ENCODE measurements around the gene GPATCH8. TPM values are rescaled to one million over a fixed set of nuclear protein-coding genes. Genes with fewer than 3 reads are reported as not detected.
"Not testable (repeated sequence)": the region's sequence is repeated elsewhere in the genome, so short reads cannot be mapped to it uniquely, and the experiment has no call there.

Gene GPATCH8
- total RNA-seq, 1 donor from 2014 or later = 21.6 TPM

DNA sequence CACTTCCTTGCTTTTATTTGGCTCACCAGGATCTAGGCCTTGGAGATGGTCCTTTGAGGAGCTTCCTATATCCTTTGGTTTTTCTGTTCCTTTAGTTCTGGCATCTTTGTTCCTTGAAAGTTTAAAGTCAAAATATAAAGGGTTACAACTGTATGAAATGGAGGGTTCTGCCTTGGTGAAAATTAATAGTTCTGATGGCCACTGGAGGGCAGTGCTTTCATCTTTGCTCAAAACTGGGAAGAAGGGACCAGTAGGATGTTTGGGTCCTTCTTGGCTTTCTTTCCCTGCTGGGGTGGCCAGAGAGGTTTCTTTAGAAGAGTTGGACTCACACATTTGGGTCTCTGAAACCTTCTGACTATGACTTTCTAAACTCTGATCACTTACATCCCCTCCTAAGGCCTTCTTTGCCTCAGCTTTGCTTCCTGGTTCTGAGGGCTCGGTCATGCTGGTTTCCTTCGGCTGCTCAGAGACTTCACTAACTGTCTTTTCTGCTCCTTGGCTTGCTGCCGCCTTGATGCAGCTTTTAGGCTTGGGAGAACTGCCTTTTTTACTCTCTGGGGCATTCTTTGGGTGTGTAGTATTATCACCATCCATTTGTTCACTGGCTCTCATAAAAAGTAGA is 102.9 kb downstream of the GPATCH8 start:
- DNase-seq (ENCODE audit: low spot score in 2 of 2) (no peak), FAIRE-seq (no peak)

DNA sequence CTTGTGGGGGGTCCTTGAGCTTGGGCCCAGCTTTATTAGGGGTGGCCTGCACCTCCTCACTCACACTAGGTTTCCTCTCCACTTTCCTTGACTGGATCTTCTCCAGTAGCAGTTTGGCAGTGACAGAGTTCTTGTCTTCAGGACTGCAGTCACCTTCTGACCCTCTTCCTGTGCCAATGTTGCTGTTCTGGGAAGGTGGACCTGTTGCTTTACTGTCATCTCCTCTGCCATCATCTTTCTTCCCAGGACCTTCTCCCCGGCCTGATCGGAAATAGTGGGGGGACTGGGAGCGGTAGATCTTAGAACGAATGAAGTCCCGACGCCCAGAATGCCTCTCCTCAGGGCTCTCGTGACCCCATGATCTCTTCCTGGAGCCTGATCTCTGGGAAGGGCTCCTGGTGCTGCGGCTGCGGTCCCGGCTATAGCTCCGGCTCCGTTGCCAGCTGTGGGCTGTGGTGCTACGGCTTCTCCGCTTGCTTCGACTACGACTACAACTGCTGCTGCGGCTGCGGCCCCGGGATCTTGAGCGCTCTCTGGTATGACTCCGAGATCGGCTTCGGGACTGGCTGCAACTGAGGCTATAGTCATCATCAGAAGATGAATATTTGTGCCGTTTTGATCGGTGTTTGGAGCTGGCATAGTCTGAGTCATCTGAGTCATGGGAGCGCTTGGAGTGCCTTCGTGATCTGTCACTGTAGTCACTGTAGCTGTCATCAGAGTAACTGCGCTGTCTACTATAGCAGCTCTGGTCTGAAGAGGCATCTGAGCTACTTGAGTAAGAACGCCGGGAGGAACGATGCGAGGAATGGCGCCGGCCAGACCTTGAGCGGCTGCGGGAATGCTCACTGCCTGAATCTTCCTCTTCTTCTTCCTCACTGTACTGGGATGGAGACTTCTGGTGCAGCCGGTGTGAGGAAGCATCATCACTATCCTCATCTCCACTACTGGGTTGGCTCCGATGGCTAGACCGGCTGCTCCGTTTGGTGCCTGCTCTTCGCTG is 104.2 kb downstream of the GPATCH8 start:
- no peak for FAIRE-seq
- DNase-seq (ENCODE audit: low spot score in 2 of 2) = no peak

DNA sequence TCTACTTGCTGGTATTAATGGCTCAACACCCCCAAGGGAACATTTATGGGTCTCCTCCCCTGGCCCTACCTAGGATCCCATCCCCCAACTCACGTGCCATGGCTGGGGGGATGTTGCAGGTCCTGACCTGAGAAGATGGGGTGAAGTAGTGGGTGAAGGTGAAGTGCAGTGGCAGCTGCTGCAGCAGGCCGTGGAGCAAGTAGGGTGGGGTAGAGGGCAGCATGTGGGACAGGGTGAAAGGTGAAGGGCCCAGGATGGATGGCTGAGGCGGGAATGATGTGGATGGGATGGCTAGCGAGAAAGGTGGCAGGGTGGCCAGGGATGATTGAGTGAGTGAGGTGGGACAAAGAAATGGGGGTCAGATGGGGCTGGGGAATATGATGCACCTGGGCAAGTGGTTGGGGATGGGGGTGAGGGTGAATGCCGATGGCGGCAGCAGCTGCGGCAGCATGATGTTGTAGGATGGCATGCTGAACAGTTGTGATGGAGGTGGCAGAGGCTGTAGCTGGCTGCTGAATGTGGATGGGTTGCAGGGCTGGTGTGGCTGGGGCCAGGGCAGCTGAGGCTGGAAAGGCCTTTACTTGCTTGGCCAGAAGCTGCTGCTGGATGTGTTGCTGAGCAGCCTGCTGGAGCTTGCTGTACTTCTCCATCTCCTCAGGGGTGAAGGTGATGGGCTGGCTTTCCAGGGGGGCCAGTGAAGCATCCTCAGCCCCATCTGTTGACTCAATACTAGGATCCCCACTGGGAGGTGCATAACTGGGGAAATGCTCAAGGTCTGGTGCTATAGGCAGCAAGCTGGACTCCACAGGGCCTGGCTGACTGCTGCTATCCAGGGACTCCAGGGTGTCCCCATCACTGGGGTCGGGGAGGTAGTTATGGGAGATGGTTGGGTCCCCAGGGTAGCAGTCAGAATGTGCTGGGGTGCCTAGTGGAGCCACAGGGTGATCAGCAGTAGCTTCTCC is 105.4 kb downstream of the GPATCH8 start:
- no peak for FAIRE-seq
- no peak for DNase-seq (ENCODE audit: low spot score in 2 of 2)

DNA sequence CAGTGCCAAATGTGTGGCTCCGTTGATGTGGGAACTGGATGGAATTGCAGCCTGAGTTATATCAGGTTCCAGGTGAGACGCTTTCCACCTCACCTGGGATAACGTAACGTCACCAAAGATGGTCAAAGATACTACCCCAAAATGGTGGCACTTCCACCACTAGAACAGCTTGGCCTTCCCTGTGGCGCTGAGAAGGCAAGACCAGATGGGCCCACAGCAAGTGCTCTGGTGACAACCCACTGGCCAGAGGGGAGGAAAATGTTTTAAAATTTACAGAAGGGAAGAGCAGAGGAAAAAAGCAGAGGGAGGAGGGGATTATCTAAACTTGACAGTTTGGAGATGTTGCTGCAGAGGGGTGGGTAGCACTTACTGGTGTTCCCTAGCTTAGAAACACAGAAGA is 106.3 kb downstream of the GPATCH8 start:
- no peak for FAIRE-seq

DNA sequence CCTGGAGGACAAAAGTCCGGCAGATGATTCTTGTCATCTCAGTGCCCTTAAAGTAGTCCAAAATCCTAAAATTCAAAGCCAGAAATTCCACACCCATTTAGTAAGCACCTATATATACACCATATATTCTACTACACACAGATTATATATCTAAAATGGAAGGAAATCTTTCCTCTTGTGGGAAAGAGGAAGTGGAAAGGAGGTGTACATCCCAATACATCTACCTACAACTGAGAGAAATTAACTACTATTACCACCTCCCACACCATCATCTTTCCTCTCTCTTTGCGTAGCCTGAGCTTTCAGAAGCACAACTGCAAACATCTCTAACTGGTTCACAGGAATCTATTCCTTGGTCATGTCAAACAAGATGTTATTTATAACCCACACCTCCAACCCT is 108.4 kb downstream of the GPATCH8 start:
- DNase-seq (ENCODE audit: low spot score in 2 of 2) (no peak), FAIRE-seq (no peak)

More for the DNA sequence above, 106.3 kb downstream of the GPATCH8 start:
- DNase-seq (ENCODE audit: low spot score in 2 of 2) = no peak

DNA sequence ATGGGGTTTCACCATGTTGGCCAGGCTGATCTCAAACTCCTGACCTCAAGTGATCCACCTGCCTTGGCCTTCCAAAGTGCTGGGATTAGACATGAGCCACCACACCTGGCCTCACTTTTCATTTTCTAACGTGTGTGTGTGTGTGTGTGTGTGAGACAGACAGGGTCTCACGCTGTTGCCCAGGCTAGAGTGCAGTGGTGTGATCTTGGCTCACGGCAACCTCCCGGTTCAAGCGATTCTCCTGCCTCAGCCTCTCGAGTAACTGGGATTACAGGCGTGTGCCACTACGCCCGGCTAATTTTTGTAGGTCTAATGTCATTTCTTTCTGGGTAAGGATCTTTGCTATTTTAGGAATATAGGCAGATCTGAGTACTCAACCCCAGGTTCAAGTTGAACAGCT is 109.1 kb downstream of the GPATCH8 start:
- FAIRE-seq; DNase-seq (ENCODE audit: low spot score in 2 of 2): not testable (repeated sequence)

DNA sequence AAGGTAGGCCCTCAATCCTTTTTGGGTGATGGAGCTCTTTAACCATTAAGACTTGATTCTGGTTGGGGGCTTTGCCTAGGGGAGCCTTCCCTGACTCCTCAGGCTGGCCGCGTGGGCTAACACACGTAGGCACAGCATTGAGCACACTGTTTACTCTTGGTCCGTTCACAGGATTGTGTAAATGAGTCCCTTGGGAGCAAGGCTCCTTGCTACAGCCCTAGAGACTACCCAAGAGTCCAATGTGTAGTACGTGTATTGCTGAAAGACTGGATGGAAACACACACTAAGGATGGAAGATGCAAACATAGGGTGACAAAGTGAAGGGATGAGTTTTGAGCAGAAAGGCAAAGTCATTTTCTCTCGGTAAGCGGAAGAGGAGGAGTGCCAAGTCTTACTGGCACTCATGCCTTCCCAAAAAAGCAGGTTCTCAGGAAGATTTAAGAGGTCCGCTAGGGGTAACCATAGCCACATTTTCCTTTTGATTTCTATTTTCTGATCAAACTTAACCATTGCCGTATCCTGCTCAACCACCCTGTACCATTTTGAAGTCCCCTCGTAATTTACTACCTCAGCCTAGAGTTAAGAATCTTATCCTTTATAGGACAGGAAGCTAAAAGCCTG is 112.8 kb downstream of the GPATCH8 start:
- DNase-seq (ENCODE audit: low spot score in 2 of 2) (no peak), FAIRE-seq (no peak)

DNA sequence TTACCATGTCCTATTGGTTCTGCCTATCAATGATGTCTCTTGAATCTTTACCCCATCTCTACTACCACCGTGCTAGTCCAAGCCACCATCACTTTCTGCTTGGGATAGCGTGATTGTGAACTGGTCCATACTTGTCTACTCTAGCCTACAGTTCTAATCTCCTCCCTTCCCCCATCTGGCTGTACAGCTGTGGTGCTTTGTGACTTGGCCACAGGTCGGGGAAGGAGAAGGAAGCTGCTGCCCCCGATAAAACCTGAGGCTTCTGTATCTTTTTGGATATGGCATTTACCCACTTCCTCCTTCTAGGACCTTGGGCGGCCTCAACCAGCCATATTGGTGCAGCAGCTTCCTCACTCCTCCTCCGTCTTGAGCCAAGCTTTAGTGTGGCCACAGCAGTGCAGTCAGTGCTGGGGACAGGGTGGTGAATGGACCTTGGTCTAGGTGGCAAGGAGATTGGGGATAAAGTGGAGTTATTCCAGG is 113.4 kb downstream of the GPATCH8 start:
- FAIRE-seq = no peak
- DNase-seq (ENCODE audit: low spot score in 2 of 2) = no peak

DNA sequence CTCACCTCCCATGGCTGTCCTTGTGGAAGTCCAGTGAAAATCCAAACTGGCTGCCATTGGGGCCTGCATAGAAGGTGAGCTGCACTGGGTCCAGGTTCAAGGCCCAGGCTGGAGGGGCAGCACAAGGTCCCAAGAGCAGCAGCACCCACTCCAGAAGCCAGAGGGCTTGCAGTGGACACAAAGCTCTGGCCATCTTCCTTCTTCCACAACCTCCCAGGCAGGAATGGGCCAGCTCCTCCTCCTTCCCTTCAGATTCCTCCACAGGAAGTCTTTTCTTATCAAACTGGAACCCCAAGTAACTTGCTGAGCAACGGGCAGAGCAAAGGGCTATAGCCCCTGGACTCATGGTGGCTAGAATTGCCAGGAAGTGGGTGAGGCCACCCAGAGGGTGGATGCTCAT is 113.9 kb downstream of the GPATCH8 start, which contains the start of gene ITGA2B:
ITGA2B (minus strand) TSS at position 369 of the 400 bp plus-strand sequence; CDS start at position 193, 176 bp downstream.
- DNase-seq (ENCODE audit: low spot score in 2 of 2) = no peak
- no peak for FAIRE-seq

DNA sequence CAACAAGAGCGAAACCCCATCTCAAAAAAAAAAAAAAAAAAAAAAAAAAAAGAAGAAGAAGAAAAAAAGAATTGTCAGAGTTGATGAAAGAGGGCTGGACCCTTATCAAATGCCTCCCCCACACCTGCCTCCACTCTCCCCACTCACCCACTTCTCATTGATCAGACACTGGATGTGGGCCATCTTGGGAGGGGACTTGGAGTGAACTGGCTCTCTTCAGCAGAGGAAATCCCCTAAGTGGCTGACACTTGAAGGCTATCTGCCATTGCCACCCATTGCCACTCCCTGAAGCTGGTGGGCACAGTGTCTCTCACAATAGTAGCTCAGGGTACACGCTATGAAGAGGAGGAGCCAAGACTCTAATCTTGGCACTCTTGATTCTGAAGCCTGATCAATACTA is 115.4 kb downstream of the GPATCH8 start:
- DNase-seq (ENCODE audit: low spot score in 2 of 2) = no peak
- FAIRE-seq = no peak

DNA sequence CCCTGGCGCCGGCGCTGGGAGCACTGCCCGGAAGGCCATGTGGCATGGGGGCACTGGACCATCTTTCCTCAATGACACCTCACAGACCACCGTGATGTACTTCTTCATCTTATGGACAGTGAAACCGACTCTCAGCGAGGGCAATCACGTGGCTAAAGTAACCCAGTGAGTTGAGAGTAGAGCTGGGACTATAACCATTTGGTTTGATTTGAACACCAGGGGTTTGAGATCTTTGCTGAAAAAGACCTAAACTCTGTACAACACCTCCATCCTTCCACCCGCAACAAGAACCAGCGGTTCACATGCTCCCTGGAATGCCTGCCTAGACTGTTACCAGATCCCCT is 117.1 kb downstream of the GPATCH8 start:
- DNase-seq (ENCODE audit: low spot score in 2 of 2) (no peak), FAIRE-seq (no peak)

DNA sequence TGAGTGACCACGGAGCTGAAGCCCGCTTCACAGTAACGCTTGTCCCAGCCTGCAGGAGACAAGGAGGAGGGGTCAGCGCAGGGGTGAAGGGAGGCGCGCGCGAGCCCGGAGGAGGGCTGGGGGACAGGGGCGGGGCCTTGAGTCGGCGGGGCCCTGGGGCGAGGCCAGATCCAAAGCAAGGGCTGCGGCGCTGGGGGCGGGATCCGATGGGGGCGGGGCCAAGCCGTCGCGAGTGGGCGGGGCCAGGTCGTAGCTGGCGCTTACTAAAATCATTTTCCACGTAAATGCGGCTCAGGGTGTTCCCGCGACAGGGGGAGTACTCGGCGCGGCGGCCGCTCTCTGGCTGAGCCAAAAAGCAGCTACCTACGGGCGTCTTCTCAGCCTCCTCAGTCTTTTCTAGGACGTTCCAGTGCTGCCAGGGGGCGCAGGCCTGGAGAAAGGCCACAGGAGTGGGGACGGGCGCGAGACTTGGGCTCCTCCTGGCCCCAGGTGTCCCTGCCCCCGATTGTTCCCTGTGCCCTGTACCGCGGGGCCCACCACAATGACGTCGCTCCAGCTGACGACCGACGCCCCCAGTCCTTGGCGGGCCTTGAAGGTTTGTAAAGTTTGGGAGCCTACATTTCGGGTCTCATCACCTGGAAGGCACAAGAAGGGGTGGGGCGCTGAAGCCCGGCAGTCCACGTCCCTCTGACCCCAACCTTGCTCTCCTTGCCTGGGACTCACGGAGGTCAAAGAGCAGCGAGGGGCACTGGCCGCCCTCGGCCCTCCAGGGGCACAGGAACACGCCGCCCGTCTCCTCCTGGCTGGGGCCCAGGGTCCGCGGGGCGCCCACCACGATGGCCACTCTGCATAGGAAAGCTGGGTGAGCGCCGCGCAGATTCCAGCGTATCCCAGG is 117.7 kb downstream of the GPATCH8 start:
- DNase-seq (ENCODE audit: low spot score in 2 of 2) (peak; percentile 73 to 89), FAIRE-seq (no peak)

DNA sequence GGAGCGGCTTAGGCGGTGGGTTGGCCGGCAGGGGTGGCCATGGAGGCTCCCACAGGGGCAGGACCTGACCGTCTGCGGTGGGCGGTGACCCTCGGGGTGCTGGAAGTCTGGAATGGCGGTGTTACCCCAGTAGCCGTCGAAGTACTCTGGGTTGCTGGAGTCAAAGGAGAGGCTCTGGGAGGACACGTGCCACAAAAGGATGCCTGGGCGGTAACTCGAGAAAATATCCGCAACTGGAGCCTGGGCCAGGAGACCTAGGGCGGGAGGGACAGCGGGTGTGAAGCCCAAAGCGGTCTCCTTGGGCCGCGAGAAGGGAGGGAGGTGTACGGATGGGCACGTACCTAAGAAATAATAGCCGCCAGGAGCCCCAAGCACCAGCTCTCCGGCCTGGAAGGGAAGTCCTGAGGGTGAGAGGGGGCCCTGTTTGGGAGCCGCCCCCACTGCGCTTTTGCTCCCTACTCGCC is 118.4 kb downstream of the GPATCH8 start:
- peak in 1 of 2 donors; percentile 46 for DNase-seq (ENCODE audit: low spot score in 2 of 2)
- FAIRE-seq = no peak

DNA sequence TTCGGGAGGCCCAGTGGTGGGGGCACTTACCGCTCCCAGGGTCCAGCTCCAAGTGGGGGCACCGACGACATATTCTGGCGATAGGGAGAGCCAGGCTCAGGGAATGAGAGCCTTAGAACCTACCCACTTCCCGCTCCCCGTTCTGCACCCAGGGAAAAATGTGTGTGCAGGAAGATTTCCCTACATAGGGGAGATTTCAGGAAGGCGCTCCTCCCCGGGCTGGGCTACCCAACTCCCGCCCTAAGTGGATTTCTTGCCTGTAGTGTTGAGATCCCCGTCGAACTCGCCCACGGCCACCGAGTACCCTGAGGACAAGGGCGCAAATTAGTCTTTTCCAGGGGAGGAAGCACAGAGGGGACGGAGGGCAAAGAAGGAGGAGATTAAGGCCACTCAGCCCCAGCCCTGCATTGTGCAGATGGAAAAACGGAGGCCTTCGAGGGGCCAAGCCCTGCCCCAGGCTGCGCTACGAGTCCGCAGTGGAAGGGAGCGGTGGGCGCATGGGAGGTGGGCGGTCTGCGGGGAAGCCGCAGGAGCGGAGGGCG is 118.9 kb downstream of the GPATCH8 start:
- FAIRE-seq = no peak
- no peak for DNase-seq (ENCODE audit: low spot score in 2 of 2)

DNA sequence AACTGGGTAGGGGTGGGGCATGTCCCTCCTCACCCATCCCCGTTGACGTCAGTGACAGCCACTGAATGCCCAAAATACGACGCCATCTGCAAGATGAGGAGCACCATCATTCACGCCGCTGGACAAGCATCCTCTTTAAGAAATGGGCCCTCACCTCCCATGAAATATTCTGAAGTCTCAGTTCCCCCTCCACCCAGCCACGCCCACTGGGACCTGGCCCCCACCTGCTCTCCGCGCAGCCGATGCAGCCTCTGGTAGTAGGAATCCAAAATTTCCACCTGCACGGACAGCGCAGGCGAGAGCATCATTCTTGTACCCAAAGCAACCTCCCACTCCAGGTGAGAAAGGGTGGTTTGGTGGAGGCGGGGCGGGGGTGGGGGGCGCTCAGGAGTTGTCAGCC is 119.3 kb downstream of the GPATCH8 start:
- no peak for DNase-seq (ENCODE audit: low spot score in 2 of 2)
- FAIRE-seq = no peak

DNA sequence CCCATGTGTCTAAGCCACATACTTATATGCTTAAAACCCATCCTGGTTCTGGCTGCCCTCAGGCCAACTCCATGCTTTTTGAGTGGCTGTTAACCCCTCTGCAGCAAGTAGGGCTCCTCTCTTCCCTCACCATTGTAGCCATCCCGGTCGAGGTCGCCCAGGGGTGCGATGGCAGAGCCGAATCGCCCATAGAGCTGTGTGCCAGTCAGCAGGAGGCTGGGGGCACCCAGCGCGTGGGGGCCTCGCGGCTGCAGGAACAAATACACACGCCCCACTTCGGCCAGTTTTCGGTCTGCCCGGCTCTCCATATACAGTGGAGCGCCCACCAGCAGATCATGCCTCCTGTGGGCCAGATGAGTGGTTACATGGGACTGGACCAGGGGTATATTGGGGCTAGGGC is 119.8 kb downstream of the GPATCH8 start:
- FAIRE-seq (no peak), DNase-seq (ENCODE audit: low spot score in 2 of 2) (no peak)

DNA sequence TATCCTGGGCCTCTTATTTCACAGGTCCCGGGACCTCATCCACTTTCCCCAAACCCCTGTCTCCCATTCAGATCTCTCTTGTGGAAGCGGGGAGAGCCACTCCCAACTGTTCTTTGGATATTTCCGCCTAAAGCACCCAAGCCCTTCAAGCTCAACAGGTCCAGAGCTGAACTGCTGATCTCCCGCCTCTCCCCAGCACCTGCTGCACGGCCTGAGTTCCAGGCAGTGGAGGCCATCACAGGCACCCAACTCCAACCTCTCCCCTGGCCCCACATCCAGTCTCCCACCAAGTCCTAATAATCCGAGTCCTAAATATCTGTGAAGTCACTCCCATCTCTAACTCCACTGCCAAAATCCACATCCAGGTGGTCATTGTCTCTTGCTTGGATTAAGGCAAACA is 120.3 kb downstream of the GPATCH8 start:
- DNase-seq (ENCODE audit: low spot score in 2 of 2) (no peak), FAIRE-seq (no peak)

DNA sequence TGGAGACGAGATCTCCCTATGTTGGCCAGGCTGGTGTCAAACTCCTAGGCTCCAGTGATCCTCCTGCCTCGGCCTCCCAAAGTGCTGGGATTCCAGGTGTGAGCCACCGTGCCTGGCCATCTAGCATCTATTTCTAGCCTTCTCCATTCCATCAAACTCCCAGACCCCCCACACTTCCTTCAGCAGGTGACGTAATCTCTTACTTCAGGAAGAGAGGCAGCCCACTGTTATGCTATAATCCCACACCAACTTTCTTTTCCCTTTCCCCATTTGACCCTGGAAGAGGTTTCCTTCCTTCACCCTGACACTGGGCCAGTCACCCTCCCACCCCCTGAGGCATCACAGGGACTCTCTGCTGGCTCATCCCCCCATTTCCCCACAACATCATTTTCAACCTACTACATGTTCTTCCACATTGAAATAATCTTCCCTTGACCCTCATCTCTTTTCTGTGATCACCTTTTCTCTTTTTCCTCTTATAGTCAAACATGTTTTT is 121.3 kb downstream of the GPATCH8 start:
- FAIRE-seq = no peak

More for the DNA sequence above, 121.3 kb downstream of the GPATCH8 start:
- DNase-seq (ENCODE audit: low spot score in 2 of 2) = no peak

All from frontal cortex (tissue), 4 donors.